ENCODE measurements around the gene CDK6.

CDK6 gene

DNA sequence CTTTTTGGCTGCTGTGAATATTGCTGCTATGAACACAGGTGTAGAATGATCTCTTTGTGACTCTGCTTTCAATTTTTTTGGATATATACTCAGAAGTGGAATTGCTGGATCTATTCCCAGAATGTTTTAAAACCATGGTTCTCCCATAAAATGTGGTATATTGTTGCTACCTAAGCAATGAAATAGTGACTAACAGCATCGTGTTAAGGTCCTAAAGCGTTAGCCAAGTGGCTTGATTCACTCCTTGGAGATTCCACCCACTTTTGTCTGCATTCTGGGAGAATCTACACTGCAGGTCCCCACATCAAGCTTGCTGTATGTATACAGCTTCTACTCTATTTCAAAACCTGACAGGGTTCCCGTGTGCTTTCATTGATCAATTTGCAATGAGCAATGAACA, 105.6 kb downstream of the CDK6 start:
- no peak for DNase-seq

DNA sequence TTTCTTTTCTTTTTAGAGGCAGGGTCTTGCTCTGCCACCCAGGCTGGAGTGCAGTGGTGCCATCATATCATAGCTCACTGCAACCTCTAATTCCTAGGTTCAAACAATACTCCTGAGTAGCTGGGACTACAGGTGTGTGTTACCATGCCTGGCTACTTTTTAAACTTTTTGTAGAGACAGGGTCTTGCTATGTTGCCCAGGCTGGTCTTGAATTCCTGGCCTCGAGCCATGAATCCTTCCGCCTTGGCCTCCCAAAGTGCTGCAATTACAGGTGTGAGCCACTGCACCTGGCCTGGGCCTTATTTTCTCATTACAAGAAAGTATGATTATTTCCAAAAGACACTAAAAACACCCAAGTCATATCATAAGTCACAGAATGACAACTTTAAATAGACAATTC, 106.6 kb downstream of the CDK6 start:
- no peak for DNase-seq

DNA sequence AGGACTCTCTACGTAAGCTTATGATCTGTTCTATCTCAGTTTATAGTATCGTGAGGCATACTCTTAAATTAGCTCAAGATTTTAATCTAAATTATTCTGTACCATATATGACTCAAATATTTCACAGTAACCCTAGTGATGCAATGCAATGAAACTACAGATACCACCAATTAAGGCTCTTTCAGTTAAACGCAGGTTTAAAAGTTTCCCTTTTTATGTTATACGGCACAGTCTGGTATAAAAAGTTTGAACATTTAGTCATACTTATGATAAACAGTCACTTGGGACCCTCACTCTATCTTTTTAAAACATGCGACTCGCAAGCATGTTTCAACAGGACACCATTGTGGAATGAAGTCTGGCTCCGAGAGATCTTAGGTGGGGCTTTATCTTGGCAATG, 107.2 kb downstream of the CDK6 start:
- no peak for DNase-seq

DNA sequence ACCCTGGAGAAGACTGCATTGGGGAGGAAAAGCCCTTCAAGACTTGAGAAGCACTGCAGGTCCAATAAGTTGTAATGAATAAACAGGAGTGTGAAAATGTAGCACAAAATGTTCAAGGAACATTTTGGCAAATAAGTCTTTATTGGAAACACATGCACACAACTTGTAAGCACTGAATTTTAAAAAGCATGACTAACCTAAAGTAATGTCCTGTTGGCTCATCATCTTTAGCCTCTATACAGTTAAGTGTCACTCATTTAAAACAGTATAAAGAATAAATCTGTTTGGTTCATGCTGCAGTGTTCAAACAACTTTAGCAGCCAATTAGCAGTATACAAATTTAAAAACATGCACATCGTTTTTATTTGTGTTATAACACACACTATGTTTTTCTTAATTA, 108.6 kb downstream of the CDK6 start:
- DNase-seq, result no peak

DNA sequence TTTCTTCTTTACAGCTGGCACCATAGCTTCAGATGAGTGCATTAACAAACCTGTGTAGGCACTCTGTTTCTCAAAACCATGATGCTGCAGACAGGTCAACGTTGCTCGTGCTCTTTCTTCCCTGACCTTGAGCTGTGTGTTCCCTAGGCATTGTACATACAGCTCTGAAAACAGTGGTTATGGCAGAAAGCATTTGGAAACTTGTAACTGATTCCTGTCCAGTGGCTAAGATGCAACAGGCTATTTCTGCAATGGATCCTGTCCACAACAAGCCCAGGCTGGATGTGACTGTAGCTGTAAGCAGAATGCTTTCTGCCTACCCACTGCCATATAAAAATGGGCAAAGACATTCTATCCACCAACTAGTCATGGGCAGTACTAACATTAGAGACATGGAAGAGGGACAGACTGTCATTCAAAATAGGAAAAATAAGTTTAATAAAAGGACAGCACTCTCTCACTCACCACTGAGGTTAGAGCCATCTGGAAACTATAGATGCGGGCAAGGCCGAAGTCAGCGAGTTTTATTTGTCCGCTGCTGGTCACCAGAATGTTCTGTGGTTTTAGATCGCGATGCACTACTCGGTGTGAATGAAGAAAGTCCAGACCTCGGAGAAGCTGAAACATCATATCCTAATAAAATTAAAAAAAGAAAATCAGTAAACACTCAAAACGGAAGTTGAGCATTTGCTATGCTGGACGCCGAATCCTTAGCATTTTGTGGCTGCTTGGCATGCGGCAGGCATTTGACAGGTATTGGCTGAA, 111.0 kb downstream of the CDK6 start:
- no peak for DNase-seq

DNA sequence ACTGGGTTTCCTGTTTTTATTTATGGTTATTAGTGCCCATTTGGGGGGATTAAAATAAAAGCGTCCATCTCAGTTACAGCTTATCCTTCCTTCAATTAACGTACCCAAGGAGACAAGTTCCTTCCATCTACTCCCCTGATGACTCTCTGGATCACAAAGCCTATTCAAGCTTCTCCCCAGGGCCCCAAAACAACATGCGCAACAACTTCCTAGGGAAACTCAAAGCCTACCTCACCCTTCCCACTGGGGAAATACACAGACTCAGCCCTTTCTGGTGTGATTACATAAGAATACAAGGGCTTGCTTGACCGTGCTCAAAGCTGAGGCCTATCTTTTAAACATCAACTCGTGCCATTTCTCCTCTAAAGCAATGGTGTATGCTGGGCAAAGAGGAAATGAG, 112.4 kb downstream of the CDK6 start:
- no peak for DNase-seq

DNA sequence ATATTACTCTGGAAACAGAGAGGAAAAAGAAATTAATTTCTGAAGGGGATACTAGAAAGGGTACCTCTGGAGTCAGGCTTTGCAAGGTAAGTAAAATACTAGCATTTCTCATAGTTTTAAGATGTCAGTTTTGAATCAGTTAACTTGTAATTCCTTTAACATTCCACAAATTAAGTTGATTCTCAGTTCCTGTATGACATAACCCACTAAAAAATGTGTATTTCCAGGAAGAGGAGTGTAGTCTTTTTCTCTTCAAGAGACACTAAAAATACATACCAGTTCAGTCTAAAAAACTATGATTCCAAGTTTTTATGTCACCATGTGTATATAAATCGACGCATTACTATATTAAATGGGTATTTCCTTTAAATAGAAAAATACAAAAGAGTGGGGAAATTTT, 113.2 kb downstream of the CDK6 start:
- DNase-seq, result no peak

DNA sequence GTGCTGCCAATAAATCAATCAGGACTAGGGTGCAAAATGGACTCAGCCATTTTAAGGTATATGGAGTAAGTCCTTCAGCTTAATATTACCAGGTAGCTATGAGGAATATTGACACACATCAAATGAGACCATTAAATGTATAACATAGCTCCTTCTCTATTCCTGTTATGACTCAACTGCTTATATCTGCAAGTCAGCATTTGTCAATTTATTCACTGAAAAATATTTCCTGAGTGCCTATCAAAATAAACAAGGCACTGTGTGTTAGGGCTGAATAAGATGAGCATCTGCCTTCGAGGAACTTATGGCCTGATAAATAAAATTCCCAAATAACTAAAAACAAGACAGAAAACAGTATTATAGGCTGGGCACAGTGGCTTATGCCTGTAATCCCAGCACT, 113.8 kb downstream of the CDK6 start:
- DNase-seq, result no peak

DNA sequence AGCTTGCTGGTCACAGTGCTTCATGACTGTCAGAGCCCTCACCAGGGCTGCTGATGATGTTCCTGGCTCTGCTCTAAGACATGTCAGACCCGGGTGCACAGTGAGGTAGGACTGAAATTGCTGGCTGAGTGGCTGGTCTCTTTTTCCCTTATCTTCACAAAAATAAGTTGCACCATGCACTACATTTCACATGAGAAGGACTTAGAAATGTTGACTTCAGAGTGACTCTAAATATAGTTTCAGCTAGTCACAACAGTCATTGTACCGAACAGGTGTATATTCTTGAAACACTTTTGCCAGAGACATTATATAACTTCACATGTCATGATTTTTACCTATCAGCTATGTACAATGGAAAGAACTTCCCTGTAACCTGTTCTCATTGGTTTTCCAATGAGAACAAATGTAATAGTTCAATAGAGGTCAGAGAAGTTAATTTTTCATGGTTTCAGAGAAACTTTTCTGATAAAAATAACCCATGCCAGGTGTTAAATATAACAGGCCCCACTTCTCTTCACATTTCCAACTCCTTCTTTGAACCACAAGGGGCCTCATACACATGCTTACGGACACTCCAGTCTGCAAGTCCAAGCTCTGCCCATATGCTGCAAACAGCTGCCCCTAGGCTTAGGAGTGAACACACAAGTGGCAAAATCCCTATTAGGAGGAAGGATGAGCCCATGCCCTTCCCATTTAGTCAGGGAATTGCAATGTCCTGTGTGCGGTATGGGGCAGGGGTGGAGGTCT, 115.6 kb downstream of the CDK6 start:
- DNase-seq, result no peak

DNA sequence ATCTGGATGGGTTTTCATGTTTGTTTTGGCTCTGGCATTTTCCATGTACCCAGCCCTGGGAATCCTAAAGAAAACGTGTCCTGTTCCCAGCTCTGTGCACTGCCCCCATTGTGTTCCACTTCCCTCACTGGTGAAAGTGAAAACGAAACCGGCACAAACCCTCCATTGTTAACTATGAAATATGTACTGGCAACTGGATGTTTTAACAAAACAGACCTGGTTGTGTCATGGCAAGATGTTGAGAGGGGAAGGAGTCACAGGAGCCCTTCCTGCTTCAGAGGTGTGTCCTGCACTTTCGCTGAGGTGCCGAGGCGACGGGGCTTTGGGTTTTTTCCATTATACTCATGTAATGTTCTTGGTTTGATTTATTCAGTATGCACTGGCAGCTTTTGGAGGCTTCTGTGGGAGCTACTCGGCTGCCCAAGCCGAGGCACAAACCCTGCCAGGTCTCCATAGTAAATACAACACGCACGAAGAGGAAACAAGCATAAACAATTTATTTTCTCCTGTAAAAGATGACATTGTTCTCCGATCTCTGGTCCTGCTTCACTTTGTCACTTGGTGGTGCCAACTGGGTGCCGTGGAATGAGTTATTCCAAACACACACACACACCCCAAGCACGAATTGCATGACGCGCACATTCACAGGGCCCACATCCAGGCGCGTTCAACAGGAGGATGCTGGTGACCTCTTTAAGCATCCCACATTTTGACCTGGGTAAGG, 118.2 kb downstream of the CDK6 start:
- DNase-seq, result peak; percentile 49

DNA sequence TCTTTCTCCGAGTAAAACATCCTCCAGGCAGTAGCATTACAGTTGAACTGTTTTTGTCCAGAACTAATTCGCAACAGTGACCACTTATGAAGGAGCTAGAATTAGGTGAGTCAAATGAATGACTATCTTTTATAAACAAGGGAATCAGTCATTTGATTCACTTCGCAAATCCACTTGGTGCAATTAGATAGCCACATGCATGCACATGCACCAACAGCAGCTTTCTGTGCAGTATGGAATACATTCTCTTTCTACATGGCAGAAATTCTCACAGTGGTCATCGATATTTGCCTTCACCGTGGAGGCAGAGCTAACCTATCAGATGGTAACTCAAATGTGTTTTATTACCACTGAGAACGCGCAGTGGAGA, 118.8 kb downstream of the CDK6 start:
- DNase-seq, result no peak

DNA sequence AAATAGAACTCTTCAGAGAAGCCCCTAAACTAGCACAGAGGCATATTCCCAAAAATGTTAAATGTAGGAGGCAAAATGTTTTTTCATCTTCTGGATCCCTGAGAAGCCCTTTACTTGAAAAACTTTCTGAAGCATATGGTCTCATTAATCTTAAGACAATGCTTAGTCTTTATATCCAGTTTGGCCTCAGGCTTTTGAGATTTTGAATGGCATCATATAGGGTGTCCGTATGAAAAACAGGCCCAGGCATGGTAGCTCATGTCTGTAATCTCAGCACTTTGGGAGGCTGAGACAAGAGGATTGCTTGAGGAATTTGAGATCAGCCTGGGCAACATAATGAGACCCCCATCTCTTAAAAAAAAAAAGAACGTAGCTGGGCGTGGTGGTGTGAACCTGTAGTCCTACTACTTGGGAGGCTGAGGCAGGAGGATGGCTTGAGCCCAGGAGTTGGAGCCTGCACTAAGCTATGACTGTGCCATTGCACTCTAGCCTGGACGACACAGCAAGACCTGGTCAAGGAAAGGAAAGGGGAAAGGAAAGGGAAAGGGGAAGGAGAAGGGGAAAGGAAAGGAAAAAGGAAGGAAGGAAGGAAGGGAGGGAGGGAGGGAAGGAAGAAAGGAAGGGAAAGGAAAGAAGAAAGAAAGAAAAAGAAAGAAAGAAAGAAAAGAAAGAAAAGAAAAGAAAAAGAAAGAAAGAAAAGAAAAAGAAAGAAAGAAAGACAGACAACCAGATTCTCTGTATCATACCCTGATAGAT, 119.4 kb downstream of the CDK6 start:
- DNase-seq, result no peak

DNA sequence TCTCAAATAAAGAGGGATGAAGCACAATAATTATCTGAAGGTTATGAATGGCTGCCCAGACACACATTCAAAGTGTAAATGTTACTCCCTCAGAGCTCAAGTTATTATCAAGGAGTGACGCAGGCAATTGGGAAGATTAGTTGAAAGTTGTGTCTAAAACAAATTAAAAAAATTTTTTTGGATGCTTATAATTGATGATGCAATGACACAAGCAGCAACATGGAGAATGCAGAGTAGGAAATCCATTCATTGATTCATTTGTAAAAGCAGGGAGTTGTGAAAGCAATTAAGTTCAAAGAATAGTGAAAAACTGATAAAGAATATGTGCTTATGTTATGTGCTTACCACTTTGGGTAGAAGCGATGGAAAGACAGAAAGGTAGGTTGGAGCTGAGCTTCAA, 120.4 kb downstream of the CDK6 start:
- DNase-seq, result no peak

DNA sequence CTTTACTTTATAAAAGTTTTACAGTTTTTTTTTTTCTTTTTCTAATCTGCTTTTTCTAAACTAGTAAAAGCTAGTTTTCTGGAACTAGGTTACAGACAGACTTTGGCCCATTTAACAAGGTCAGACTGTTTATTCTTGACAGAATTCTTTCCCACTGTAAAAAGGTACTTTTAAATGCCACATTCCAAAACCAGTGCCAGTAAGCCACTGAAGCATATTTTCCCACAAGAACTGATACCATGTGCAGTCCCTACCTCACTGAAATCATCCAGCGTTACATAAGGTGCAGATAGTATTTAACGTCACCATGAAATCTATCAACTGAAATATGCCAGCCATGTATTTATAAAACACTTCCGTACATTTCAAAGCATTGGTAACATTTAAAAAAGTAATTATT, 121.6 kb downstream of the CDK6 start:
- DNase-seq, result no peak

DNA sequence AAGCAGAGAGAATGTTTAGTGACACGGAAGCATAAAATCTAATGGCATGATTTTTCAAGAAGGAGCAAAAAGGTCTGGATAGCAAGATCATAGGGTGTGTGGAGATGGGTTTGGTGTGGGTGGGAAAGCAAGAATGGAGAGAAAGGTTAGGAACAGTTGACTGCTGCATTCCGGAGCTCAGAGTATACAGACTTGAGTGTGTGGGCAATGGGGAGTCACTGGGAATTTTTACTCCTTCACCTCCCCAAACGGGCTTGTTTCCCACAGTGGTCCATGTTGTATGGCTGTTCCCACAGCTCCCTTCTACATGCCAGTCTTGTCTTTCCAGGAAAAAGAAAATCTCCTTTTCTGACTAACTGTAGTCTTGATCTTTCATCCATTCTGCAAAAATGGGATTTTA, 122.1 kb downstream of the CDK6 start:
- DNase-seq, result no peak

DNA sequence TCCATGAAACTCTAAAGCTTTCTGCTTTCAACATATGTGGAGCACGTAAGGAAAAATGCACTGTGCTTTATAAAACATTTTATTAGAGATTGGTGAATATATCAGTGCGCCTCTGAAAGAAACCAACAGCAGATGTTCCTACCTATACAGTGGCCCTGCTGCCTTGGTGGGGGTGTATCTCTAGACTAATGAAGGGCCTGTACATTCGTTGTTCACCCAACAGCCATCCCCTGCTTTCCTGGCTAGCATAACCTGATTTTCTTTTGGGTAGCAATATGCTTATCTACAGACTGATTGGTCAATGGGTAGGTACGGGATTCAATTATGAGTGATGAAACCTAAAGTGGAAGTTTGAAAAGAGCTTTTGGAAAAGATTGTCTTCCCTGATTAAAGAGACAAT, 126.5 kb downstream of the CDK6 start:
- no peak for DNase-seq

DNA sequence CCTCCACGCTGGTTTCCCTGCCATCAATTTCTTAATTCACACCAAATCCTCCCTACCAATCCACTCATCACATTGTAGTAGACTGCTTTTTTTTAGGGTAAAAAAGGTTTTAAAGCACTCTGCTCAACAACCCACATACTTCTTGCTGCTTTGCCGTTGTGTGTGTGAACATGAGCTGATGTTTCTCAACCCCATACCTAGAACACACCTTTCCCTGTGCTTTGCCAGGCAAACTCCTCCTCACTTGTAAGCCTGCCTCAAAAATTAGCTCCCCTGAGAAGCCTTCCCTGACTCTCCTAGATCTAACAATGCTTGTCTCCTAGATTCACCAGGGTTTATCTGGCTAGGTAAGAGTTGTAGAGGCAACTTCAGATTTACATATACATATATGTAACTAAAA, 127.2 kb downstream of the CDK6 start:
- DNase-seq, result no peak

DNA sequence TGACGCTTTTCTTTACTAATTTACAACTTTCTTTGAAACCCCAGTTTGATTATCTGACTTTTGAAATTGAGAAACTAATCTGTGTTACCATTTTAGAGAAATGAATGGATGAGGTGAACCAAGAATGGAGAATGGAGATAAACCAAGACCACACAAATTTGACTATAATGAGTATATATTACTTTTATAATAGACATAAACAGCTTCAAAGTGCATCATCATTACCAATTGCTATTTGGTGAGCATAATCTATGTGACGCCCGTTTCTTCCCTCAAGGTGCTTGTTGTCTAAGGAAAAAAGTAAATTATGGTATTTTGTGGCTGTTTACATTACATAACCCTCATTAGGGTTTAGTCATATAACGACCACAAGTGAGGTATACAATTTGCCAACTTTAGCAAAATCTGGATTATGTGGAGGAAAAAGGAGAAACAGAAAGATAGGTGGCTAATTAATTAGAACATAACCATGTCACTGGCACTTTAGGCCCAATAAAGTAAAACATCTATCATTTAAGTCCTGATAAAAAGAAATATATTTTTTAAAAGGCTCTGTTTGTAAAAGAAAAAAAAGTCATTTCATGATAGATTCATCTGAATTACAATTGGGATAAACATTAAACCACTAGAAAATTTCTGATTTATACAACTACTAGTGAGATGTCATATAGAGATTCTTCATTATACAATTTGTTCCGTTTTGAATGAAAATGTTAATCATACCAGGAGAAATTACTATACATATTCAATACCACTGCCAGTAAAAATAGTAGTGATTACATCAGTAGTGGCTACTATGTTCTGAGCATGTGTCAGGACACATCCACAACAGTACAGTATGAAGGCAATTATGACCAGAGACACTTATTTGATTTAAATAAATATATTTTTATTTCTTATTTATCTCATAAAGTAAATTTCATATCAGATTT, 128.0 kb downstream of the CDK6 start:
- no peak for DNase-seq

DNA sequence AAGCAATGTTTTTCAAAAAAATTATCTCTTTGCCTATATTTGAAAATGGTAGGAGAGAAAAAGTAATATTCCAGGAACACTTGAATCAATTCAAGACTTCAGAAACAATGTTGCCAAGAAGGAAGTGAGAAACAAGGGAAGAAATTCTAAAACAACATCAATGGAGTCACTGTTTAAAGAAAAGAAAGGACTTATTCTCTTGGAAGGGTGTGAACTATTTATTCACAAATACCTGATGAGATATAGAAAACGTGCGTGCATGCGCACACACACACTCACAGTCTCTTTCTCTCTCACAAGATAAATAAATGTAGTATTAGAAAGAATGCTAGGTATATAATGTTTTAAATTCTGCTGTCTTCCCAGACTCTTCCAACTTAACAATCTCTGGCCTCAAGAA, 128.9 kb downstream of the CDK6 start:
- no peak for DNase-seq

DNA sequence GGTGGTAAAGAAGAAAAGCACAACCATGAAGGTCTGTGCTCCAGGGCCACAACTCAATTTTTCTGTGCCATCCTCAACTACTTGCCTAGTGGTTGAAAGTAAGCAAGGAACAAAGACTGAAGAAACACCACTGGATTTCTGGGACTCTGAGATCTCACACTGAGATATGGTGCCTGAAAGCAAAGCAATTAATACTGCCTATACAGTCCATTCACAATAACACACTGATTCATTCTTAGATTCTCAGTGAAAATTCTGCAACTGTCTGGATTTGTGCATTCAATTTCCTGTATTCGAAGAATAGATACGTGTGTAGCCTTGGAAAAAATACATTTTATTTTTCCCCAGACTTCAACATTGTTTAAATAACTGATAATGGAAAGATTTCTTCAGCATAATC, 129.8 kb downstream of the CDK6 start:
- no peak for DNase-seq

DNA sequence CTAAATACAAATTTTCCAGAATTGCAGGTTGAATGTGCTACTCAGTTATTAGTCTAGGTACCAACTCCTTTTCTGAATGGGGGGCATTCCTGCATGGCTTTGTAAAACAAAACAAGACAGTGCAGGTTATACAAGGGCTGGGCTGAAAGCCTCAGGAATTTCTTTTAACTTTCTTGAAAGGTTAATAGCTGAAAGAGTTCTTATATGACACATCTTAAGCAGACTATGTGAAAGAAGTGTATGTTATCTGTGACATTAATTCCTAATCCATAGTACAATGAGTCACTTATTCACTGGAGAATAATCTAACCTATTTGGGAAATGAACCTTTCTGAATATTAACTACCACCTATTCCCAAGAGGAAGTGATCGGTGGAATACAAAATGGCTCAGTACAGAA, 130.5 kb downstream of the CDK6 start:
- no peak for DNase-seq

DNA sequence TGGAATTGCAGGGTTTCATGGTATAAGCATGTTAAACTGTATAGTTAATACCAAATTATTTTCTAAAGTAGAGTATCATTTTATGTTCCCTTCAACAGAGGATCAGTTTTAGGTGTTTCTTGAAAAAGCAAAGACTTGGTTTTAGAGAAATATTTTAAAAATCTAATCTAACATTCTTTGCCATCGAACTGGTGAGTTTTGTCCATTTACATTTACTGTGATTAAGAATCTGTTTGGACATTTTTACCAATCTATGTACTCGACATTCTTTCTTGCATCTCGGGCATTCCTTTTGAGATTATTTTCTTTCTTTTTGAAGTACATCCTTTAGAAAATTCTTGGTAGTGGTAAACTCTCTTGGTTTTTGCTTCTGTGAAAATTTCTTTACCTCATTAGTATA, 131.5 kb downstream of the CDK6 start:
- DNase-seq, result no peak

Data from stimulated activated CD4-positive, alpha-beta T cell treated with anti-CD3 and anti-CD28 coated beads, Interleukin-4, amount 100 ng/mL, for 1 hour (primary cell).